MM.1S (cell line): ENCODE measurements around the gene IQGAP2.
"Not testable (repeated sequence)": the region's sequence is repeated elsewhere in the genome, so short reads cannot be mapped to it uniquely, and the experiment has no call there.

Source experiments
- DNase-seq: peaks from one replicate; pipeline ENCODE4 v3.0.0-alpha.2; 2015
- H2AFZ ChIP-seq: fragments of 300-600 bp; sonication (generic); 2 replicates; pipeline ENCODE4 v1.6.0; 2016; ENCODE audit warnings: antibody characterized with exemption, low read length
- H3F3A ChIP-seq: fragments of 300-600 bp; sonication (generic); 2 replicates; pipeline ENCODE4 v1.6.1; 2016; ENCODE audit warnings: mild to moderate bottlenecking, antibody characterized with exemption, low read length, moderate library complexity, mixed read lengths; ENCODE audit not compliant: insufficient read depth
- H3K27ac ChIP-seq: fragments of 300-600 bp; sonication (generic); 2 replicates; pipeline ENCODE4 v1.5.1; 2016; ENCODE audit warnings: mild to moderate bottlenecking, low read length
- H3K27me3 ChIP-seq: fragments of 300-600 bp; sonication (generic); replicated peaks from 2 replicates; pipeline ENCODE4 v1.6.0; 2016; ENCODE audit warnings: low read length; ENCODE audit not compliant: insufficient read depth
- H3K36me3 ChIP-seq: fragments of 300-600 bp; sonication (generic); replicated peaks from 2 replicates; pipeline ENCODE4 v1.6.1; 2016; ENCODE audit warnings: mild to moderate bottlenecking, low read length, mixed read lengths; ENCODE audit not compliant: insufficient read depth
- H3K4me1 ChIP-seq: fragments of 300-600 bp; sonication (generic); 2 replicates; pipeline ENCODE4 v1.6.1; 2016; ENCODE audit warnings: low read length, mixed read lengths
- H3K4me2 ChIP-seq: fragments of 300-600 bp; sonication (generic); 2 replicates; pipeline ENCODE4 v1.6.0; 2016; ENCODE audit warnings: low read depth, low read length
- H3K4me3 ChIP-seq: fragments of 300-600 bp; sonication (generic); 2 replicates; pipeline ENCODE4 v1.5.1; 2016; ENCODE audit warnings: low read length, mixed read lengths
- H3K79me2 ChIP-seq: fragments of 300-600 bp; sonication (generic); 2 replicates; pipeline ENCODE4 v1.6.1; 2016; ENCODE audit warnings: mixed run types, low read length, mixed read lengths
- H3K9ac ChIP-seq: fragments of 300-600 bp; sonication (generic); 2 replicates; pipeline ENCODE4 v1.6.1; 2016; ENCODE audit warnings: low read length, mixed read lengths
- H3K9me2 ChIP-seq: fragments of 300-600 bp; sonication (generic); replicated peaks from 2 replicates; pipeline ENCODE4 v1.6.1; 2016; ENCODE audit warnings: mild to moderate bottlenecking, low read length, mixed read lengths; ENCODE audit not compliant: insufficient read depth
- H3K9me3 ChIP-seq: fragments of 300-600 bp; sonication (generic); replicated peaks from 2 replicates; pipeline ENCODE4 v1.6.1; 2016; ENCODE audit warnings: mild to moderate bottlenecking, low read length, mixed read lengths; ENCODE audit not compliant: insufficient read depth
- H4K20me1 ChIP-seq: fragments of 300-600 bp; sonication (generic); 2 replicates; pipeline ENCODE4 v1.6.1; 2016; ENCODE audit warnings: mild to moderate bottlenecking, low read length, moderate library complexity, mixed read lengths; ENCODE audit not compliant: insufficient read depth
- EZH2 ChIP-seq: fragments of 300-600 bp; sonication (generic); optimal IDR thresholded peaks from 2 replicates; pipeline ENCODE3; 2017; ENCODE audit warnings: low read depth, mild to moderate bottlenecking, antibody characterized with exemption, low read length, mixed read lengths
- EZH2phosphoT487 ChIP-seq: fragments of 300-600 bp; sonication (generic); IDR thresholded peaks from 2 replicates; pipeline ENCODE4 v1.6.1; 2018; ENCODE audit warnings: antibody characterized with exemption, low read length
- TF ChIP-seq, protein P1 (sequence below): fragments of 300-600 bp; sonication (generic); IDR thresholded peaks from 2 replicates; pipeline ENCODE4 v1.5.1; 2016; ENCODE audit warnings: antibody characterized with exemption, low read length, mixed read lengths

IQGAP2 gene

DNA sequence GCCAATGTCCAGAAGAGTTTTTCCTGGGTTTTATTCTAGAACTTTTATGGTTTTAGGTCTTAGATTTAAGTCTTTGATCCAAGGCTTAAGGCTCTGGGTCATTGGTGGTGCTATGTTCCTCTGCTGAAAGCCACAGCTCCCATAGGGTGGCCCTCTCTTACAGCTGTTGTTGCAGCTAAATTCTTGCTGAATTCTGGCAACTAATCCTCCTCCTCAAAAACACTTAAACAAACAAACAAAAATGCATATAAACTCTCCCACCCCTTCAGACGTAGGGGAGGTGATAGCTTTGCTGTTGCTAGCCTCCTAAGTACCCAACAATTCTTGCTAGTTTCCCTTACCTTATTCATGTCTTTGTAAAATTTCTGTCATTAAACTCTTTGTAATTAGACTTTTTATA lies 30.2 kb downstream of the IQGAP2 start:
- no peaks in the 10 kb centered on the region for H3K9me2 ChIP-seq
- H3F3A ChIP-seq: no peaks in the 10 kb centered on the region
- H3K4me2 ChIP-seq: no peak overlapping the region
- H3K4me1 ChIP-seq: no peaks in the 10 kb centered on the region
- no peak overlapping the region for H3K4me3 ChIP-seq
- H3K9ac ChIP-seq: no peak overlapping the region
- no peak for DNase-seq
- TF ChIP-seq EZH2: no peak
- TF ChIP-seq EZH2phosphoT487: no peak
- TF ChIP-seq, protein P1, sequence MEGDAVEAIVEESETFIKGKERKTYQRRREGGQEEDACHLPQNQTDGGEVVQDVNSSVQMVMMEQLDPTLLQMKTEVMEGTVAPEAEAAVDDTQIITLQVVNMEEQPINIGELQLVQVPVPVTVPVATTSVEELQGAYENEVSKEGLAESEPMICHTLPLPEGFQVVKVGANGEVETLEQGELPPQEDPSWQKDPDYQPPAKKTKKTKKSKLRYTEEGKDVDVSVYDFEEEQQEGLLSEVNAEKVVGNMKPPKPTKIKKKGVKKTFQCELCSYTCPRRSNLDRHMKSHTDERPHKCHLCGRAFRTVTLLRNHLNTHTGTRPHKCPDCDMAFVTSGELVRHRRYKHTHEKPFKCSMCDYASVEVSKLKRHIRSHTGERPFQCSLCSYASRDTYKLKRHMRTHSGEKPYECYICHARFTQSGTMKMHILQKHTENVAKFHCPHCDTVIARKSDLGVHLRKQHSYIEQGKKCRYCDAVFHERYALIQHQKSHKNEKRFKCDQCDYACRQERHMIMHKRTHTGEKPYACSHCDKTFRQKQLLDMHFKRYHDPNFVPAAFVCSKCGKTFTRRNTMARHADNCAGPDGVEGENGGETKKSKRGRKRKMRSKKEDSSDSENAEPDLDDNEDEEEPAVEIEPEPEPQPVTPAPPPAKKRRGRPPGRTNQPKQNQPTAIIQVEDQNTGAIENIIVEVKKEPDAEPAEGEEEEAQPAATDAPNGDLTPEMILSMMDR: no peak
- no peaks in the 10 kb centered on the region for H3K9me3 ChIP-seq
- no peak overlapping the region for H3K27ac ChIP-seq
- peaks cover 82% of the 10 kb centered on the region for H3K79me2 ChIP-seq
- no peaks in the 10 kb centered on the region for H4K20me1 ChIP-seq
- H2AFZ ChIP-seq: no peak overlapping the region
- H3K36me3 ChIP-seq: no peaks in the 10 kb centered on the region
- H3K27me3 ChIP-seq: no peaks in the 10 kb centered on the region

GRCh38 chr5:76437507-76437906 lies 34.4 kb downstream of the IQGAP2 start:
- H3K36me3 ChIP-seq, DNase-seq, H3K9me2 ChIP-seq, H3K27ac ChIP-seq, H3F3A ChIP-seq, H4K20me1 ChIP-seq, H3K4me1 ChIP-seq, H3K4me2 ChIP-seq, H3K9me3 ChIP-seq, H3K9ac ChIP-seq, H3K27me3 ChIP-seq, H2AFZ ChIP-seq, H3K4me3 ChIP-seq: not testable (repeated sequence)
- H3K79me2 ChIP-seq: peaks cover 94% of the 10 kb centered on the region

GRCh38 chr5:76438025-76438424 lies 34.9 kb downstream of the IQGAP2 start:
- Histone ChIP-seq H3K79me2 (peaks cover 88% of the 10 kb centered on the region), H3K9me2 (no peaks in the 10 kb centered on the region), H3K4me2 (no peak overlapping the region), H3K27me3 (no peaks in the 10 kb centered on the region), H3K36me3 (0 out of 2 replicates have a peak, but pooled peaks cover 4% of the 10 kb centered on the region), H2AFZ (no peak overlapping the region), H3K4me3 (no peak overlapping the region), H3K4me1 (no peaks in the 10 kb centered on the region), H4K20me1 (no peaks in the 10 kb centered on the region), H3K27ac (no peak overlapping the region), H3F3A (no peaks in the 10 kb centered on the region), H3K9ac (no peak overlapping the region), H3K9me3 (no peaks in the 10 kb centered on the region)
- no peak for DNase-seq
- no peak for TF ChIP-seq EZH2
- no peak for TF ChIP-seq EZH2phosphoT487
- TF ChIP-seq, protein P1: no peak

DNA sequence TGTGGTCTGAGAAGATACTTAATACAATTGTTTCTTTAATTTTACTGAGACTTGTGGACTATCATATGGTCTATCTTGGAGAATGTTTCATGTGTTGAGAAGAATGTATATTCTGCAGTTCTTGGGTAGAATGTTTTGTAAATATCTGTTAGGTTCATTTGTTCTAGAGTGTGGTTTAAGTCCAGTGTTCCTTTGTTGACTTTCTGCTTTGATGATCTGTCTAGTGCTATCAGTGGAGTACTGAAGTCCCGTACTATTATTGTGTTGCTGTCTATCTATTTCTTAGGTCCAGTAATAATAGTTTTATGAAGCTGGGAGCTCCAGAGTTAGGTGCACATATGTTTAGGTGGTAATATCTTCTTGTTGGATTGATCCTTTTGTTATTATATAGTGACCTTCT lies 36.1 kb downstream of the IQGAP2 start:
- Histone ChIP-seq H3K36me3 (0 out of 2 replicates have a peak, but pooled peaks cover 4% of the 10 kb centered on the region), H3K4me2 (no peak overlapping the region)

More for the DNA sequence above, 36.1 kb downstream of the IQGAP2 start:
- DNase-seq: no peak
- Histone ChIP-seq H3F3A (no peaks in the 10 kb centered on the region), H3K9me2 (no peaks in the 10 kb centered on the region), H3K9ac (no peak overlapping the region), H3K27me3 (no peaks in the 10 kb centered on the region), H3K4me1 (no peaks in the 10 kb centered on the region), H2AFZ (no peak overlapping the region), H3K27ac (no peak overlapping the region), H3K79me2 (peaks cover 77% of the 10 kb centered on the region), H3K9me3 (no peaks in the 10 kb centered on the region), H3K4me3 (no peak overlapping the region), H4K20me1 (no peaks in the 10 kb centered on the region)
- TF ChIP-seq EZH2 (no peak), EZH2phosphoT487 (no peak)
- TF ChIP-seq, protein P1: no peak
